HepG2 (cell line): ENCODE results near the gene SCML1. TPM values are rescaled to one million over a fixed set of nuclear protein-coding genes. Genes with fewer than 3 reads are reported as not detected.

Experiments
- ATAC-seq: fragments of 200-7000 bp; cut with Tn5 transposase; 3 replicates; pipeline ENCODE4 v1.9.1; 2020; ENCODE audit warnings: mild to moderate bottlenecking, moderate library complexity
- BruUV-seq: library from RNA; stranded (reverse); fragments of 400-500 nt; replicated peaks from 2 replicates; lab custom pipeline; 2021; lab: Mats Ljungman, UMichigan
- CTCF ChIA-PET: fragments of 300-600 bp; formaldehyde crosslinking; extraction: SDS; loops from one replicate; lab custom pipeline; 2021; ENCODE audit warnings: low total read pairs, inconsistent platforms, low intra/inter-chr PET ratio; lab: Yijun Ruan, JAX
- POLR2A ChIA-PET: fragments of 350-600 bp; sonication (Branson Sonifier 250); formaldehyde crosslinking; loops from one replicate; lab custom pipeline; 2020; ENCODE audit warnings: antibody characterized with exemption, inconsistent platforms; lab: Yijun Ruan, JAX
- DNase-seq: peaks from one replicate; pipeline ENCODE4 v3.0.0-alpha.2; 2015; ENCODE audit warnings: low spot score
- FAIRE-seq: peaks from 3 replicates; lab custom pipeline; 2011; peaks lifted over from hg19 to GRCh38; lab: Jason Lieb, UNC
- H2AFZ ChIP-seq: one replicate; pipeline ENCODE4 v1.6.1; 2011; ENCODE audit warnings: low read length, inconsistent platforms
- H3K27ac ChIP-seq: fragments of 300-600 bp; 3 replicates; pipeline ENCODE4 v1.8.0; 2011; ENCODE audit warnings: mixed run types, mild to moderate bottlenecking, mixed read lengths, low read length, inconsistent platforms; ENCODE audit not compliant: insufficient read depth; ENCODE audit errors: extremely low read length
- H3K27me3 ChIP-seq, 2 experiments: fragments of 200-600 bp in 1 of 2; 2 replicates in 1 of 2; 3 replicates in 1 of 2; pipeline versions ENCODE4 v1.6.0 to v1.8.0; 2011; ENCODE audit warnings: low read length in 2 of 2, mild to moderate bottlenecking in 2 of 2, moderate library complexity in 2 of 2, inconsistent platforms in 1 of 2; ENCODE audit not compliant: insufficient read depth in 2 of 2, control insufficient read depth in 1 of 2
- H3K36me3 ChIP-seq, 2 experiments: fragments of 200-600 bp in 1 of 2; replicated peaks in 1 of 2; 2 replicates in 1 of 2; 3 replicates in 1 of 2; pipeline versions ENCODE4 v1.5.1 to v1.8.0; 2011; ENCODE audit warnings: low read length in 2 of 2, inconsistent platforms in 1 of 2; ENCODE audit not compliant: insufficient read depth in 2 of 2, control insufficient read depth in 1 of 2
- H3K4me1 ChIP-seq: 2 replicates; pipeline ENCODE4 v1.5.1; 2012; ENCODE audit warnings: low read length, inconsistent platforms; ENCODE audit not compliant: insufficient read depth
- H3K4me2 ChIP-seq: 2 replicates; pipeline ENCODE4 v1.6.0; 2011; ENCODE audit warnings: low read depth, low read length, inconsistent platforms
- H3K4me3 ChIP-seq, 3 experiments: fragments of 200-600 bp in 1 of 3; sonication (generic), shearing (Covaris generic) in 1 of 3; replicated peaks in 1 of 3; 2 replicates each; pipeline ENCODE4 v1.5.1; 2011 to 2016; ENCODE audit warnings: low read length in 3 of 3, inconsistent platforms in 2 of 3, low read depth in 2 of 3, mild to moderate bottlenecking in 2 of 3, control low read depth in 1 of 3, mixed read lengths in 1 of 3; ENCODE audit not compliant: insufficient read depth in 1 of 3
- H3K79me2 ChIP-seq: one replicate; pipeline ENCODE4 v1.6.1; 2011; ENCODE audit warnings: low read length, inconsistent platforms; ENCODE audit not compliant: insufficient read depth
- H3K9ac ChIP-seq: 2 replicates; pipeline ENCODE4 v1.6.0; 2011; ENCODE audit warnings: mild to moderate bottlenecking, low read depth, low read length, inconsistent platforms; ENCODE audit not compliant: insufficient read depth
- H3K9me3 ChIP-seq: 2 replicates; pipeline ENCODE4 v1.5.1; 2012; ENCODE audit warnings: mild to moderate bottlenecking, low read length
- H4K20me1 ChIP-seq: 2 replicates; pipeline ENCODE4 v1.6.0; 2011; ENCODE audit warnings: inconsistent platforms, mild to moderate bottlenecking, low read length, moderate library complexity; ENCODE audit not compliant: insufficient read depth
- BRD4 ChIP-seq: sonication (generic); formaldehyde crosslinking; IDR thresholded peaks from 2 replicates; pipeline ENCODE4 v1.4.0; 2020; ENCODE audit warnings: missing genetic modification reagents
- FOXC1 ChIP-seq: sonication (generic); formaldehyde crosslinking; IDR thresholded peaks from 2 replicates; pipeline ENCODE4 v1.8.0; 2022; ENCODE audit warnings: mild to moderate bottlenecking, missing genetic modification reagents, borderline replicate concordance
- KLF11 ChIP-seq: IDR thresholded peaks from 2 replicates; pipeline ENCODE4 v1.6.1; 2016; ENCODE audit warnings: missing compliant biosample characterization
- YEATS2 ChIP-seq: sonication (generic); formaldehyde crosslinking; IDR thresholded peaks from 2 replicates; pipeline ENCODE4 v1.4.0; 2020; ENCODE audit warnings: missing genetic modification reagents, borderline replicate concordance
- ZBTB8A ChIP-seq: sonication (generic); formaldehyde crosslinking; IDR thresholded peaks from 2 replicates; pipeline ENCODE4 v1.4.0; 2020; ENCODE audit warnings: mild to moderate bottlenecking, low read depth, missing genetic modification reagents, borderline replicate concordance
- WGBS: methylation state at CpG from one replicate; pipeline ENCODE4 v1.1.6; 2017; ENCODE audit warnings: low lambda C conversion rate; 5-methylcytosine and 5-hydroxymethylcytosine counted together
- in situ Hi-C: cut with HindIII; loops from 2 replicates; pipeline ENCODE4 v1.10.0; 2017; ENCODE audit warnings: low pct_unique_long_range_greater_than_20kb; ENCODE audit not compliant: extremely low pct_ligation_motif_present
- intact Hi-C: fragments of 100-400 bp; cut with micrococcal nuclease; formaldehyde crosslinking; loops from one replicate; pipeline ENCODE4 v1.10.0; 2022; ENCODE audit not compliant: unreplicated experiment
- polyA plus RNA-seq, 8 experiments: library from polyadenylated mRNA; depleted of rRNA in 3 of 8; stranded (reverse) in 7 of 8; unstranded in 1 of 8; fragments of >200 nt; fragmentation: Illumina TruSeq in 4 of 8; extraction: Trizol in 4 of 8; gene quantifications; 2 replicates each; pipeline versions ENCODE4 v1.2.1 to v1.2.3, GENCODE V29; 2011 to 2016; ENCODE audit warnings: low read depth in 4 of 8, missing spikeins in 1 of 8, mixed read lengths in 1 of 8; ENCODE audit not compliant: insufficient read depth in 1 of 8
- total RNA-seq, 5 experiments: library from RNA; depleted of rRNA; stranded (reverse); fragments of >200 nt; fragmentation: Illumina TruSeq; extraction: Trizol; gene quantifications; 2 replicates each; pipeline ENCODE4 v1.2.3, GENCODE V29; 2016; ENCODE audit warnings: low read depth in 1 of 5
- TF ChIP-seq, protein P1 (sequence below): sonication (generic); formaldehyde crosslinking; IDR thresholded peaks from 2 replicates; pipeline ENCODE4 v1.4.0; 2020; ENCODE audit warnings: missing genetic modification reagents

SCML1 gene
- total and polyA plus RNA-seq, 2 of the 13 experiments (the other 11 are each of a cell fraction or from before 2014, with no cell fraction given): 24.2 to 129 TPM

GRCh38 chrX:17798921-17799320 is 61.6 kb downstream of the SCML1 start:
- H4K20me1 ChIP-seq: no peaks in the 10 kb centered on the region
- FAIRE-seq (no peak), DNase-seq (no peak), ATAC-seq (no peak)
- in situ Hi-C loops (no loop called here), intact Hi-C loops (no loop called here)
- WGBS: 94% methylated on average over 4 of the region's 4 CpGs
- no peaks in the 10 kb centered on the region for H3K9me3 ChIP-seq
- H3K79me2 ChIP-seq: no peaks in the 10 kb centered on the region
- no peak overlapping the region for H2AFZ ChIP-seq
- H3K36me3 ChIP-seq: no peaks in the 10 kb centered on the region
- H3K9ac ChIP-seq: no peak overlapping the region
- TF ChIP-seq, protein P1, sequence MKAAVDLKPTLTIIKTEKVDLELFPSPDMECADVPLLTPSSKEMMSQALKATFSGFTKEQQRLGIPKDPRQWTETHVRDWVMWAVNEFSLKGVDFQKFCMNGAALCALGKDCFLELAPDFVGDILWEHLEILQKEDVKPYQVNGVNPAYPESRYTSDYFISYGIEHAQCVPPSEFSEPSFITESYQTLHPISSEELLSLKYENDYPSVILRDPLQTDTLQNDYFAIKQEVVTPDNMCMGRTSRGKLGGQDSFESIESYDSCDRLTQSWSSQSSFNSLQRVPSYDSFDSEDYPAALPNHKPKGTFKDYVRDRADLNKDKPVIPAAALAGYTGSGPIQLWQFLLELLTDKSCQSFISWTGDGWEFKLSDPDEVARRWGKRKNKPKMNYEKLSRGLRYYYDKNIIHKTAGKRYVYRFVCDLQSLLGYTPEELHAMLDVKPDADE (CRISPR knock-in tag): no peak
- TF ChIP-seq ZBTB8A: no peak
- H3K4me1 ChIP-seq: peaks cover 9% of the 10 kb centered on the region; the same call in 1 of the 2 replicates
- POLR2A ChIA-PET: no interaction called here
- H3K4me2 ChIP-seq: no peak overlapping the region
- no TSS peak for BruUV-seq
- no peak overlapping the region for H3K4me3 ChIP-seq
- no peaks in the 10 kb centered on the region for H3K27me3 ChIP-seq
- H3K27ac ChIP-seq: no peak overlapping the region
- CTCF ChIA-PET: no interaction called here

DNA sequence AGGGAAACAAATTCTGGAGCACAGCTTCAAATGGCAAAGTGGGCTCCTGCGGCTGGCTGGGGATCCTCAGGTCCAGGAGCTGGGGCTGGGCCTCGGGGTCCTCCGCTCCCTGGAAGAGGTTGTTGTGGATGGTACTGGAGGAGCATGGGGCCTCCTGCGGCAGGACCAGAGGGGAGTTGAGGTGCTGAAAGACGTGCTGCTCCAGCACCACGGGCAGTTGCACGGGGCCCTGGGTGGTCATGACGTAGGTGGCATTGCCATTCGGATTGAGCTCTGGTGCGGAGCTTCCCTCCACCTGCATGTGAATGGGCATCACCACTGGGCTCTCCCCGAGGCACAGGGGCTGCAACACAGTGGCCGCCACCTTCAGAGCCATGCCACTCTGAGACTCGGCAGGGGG is 64.1 kb downstream of the SCML1 start:
- peaks cover 7% of the 10 kb centered on the region; the same call in 1 of the 2 replicates for H3K4me1 ChIP-seq
- ChIA-PET CTCF (no interaction called here), POLR2A (no interaction called here)
- no peak overlapping the region for H3K4me3 ChIP-seq
- intact Hi-C loops (no loop called here), in situ Hi-C loops (loop anchor here (25.0 kb wide), 1 partner anchor 586 kb away; no protein-coding TSS in a partner anchor)
- ATAC-seq (no peak), FAIRE-seq (no peak), DNase-seq (no peak)
- H3K9me3 ChIP-seq: no peaks in the 10 kb centered on the region
- no peak for TF ChIP-seq YEATS2
- no peak for TF ChIP-seq KLF11 (CRISPR knock-in tag)
- no peak for TF ChIP-seq FOXC1 (CRISPR knock-in tag)
- no peak for TF ChIP-seq BRD4 (CRISPR knock-in tag)
- H3K9ac ChIP-seq: no peak overlapping the region
- no peaks in the 10 kb centered on the region for H3K36me3 ChIP-seq
- WGBS: no CpG with 5 or more reads among the region's 13 CpGs
- no peak overlapping the region for H3K4me2 ChIP-seq
- H3K27me3 ChIP-seq: no peaks in the 10 kb centered on the region
- no peak overlapping the region for H3K27ac ChIP-seq
- no peaks in the 10 kb centered on the region for H4K20me1 ChIP-seq
- H3K79me2 ChIP-seq: no peaks in the 10 kb centered on the region
- no peak overlapping the region for H2AFZ ChIP-seq
- BruUV-seq: no TSS peak
